ENCODE results near the gene RSPO4.
A peak's percentile ranks its signal among the peaks of the same experiment; 100 is the strongest.
"Not testable (repeated sequence)": the region's sequence is repeated elsewhere in the genome, so short reads cannot be mapped to it uniquely, and the experiment has no call there.

The RSPO4 gene

DNA sequence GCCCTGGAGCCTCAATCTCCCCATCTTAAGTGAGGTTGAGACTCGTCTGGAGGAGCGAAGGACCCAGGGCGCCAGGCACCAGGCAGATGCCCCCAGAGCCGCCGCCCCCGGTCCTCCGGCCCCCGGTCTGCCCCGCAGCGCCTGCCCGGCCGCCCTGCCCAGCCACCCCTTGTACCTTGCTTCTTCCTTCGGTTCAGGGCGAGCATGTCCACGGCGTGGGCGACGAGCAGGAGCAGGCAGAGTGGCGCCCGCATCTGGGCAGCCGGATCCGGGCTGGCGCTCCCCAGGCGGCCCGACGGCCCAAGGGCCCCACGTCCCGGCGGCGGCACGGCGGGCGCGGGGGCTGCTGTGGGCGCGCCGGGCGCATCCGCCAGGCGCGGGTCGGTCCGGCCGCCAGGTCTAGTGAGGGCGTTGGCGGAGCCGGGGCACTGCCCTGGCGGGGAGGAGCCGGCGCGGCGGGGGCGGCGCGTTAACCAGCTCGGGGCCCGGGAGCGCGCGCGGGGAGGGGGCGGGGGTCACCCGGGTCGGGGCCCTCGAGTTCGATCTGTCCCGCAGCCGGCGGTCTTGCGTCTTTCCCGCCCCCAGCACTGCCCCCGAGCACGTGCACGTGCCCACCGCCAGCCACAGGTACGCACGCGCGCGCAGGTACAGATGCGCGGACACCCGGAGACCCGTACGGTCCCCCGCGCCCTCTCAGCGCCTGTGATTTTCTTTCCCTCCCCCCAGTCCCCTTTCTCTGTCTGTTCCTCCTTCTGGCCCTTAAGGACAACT, at the start of gene RSPO4:
RSPO4 (minus strand) TSS at position 401 of the 771 bp plus-strand sequence; CDS start at position 254, 147 bp downstream.
- DNase-seq (ENCODE audit: low read depth in 2 of 2), result no peak

DNA sequence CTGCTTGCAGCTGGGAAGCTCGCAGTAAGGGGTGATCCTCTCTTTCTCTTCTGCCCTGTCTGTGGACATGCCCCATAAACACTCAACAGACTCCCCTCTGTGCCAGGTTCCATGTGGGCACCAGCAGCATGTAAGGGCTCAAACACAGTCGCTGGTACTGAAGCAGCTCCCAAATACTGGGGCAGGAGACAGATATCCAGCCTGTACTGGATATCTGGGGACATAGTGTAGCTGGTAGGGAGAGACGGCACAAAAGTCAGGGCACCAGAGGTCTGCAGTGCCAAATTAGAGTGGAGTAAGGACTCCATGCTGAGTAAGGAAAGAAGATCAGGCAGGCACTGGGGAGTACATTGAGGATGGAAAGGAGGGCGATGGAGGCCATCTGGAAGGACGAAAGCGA, 48.3 kb upstream of the RSPO4 start:
- DNase-seq (ENCODE audit: low read depth in 2 of 2), result no peak

DNA sequence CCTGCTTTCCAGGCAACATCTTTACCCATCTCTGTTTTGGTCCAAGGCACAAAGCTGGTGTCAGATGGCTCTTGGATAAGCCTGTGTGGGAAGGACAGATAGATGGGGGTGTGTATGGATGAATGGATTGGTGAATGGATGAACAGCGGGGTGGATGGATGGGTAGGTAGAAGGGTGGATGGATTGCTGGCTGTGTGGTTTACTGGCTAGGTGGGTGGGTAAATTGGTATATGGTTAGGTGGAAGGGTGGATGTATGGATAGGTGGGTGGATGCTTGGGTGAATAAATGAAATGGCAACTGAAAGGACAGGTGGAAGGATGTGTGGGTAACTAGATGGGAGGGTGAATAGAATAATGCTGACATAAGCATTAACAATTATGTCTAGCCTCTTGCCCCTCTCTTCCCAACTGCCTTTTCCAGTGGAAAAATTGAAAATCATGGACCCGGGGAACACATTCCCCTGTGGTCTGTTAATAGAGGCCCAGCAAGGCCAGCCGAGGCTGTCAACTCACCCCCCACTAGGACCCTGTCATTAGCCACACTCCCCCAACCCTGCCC, 43.8 kb upstream of the RSPO4 start:
- no peak for DNase-seq (ENCODE audit: low read depth in 2 of 2)

DNA sequence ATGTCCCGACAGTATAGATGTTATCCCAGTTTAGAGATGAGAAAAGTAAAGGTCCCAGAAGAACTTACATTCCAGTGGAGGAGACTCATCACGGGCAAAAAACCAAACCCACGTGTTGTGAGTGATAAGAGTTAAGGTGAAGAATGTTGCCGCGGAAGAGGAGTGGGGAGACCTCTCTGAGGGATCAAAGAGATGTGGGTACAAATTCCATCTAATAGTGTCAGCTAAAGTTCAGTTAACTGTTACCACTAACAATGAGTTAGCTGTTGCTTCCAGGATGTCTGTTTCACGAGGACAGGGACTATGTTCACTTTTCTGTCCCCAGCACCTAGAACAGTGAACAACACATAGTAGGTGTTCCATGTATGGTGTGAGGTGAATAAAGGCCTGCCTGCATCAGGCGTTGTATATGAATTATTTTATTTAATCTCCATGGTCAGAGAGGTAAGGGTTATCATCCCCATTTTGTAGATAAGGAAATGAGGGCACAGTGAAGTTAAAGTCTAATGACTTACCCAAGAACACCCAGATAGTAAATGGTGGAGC, 39.8 kb upstream of the RSPO4 start:
- DNase-seq (ENCODE audit: low read depth in 2 of 2), result no peak

DNA sequence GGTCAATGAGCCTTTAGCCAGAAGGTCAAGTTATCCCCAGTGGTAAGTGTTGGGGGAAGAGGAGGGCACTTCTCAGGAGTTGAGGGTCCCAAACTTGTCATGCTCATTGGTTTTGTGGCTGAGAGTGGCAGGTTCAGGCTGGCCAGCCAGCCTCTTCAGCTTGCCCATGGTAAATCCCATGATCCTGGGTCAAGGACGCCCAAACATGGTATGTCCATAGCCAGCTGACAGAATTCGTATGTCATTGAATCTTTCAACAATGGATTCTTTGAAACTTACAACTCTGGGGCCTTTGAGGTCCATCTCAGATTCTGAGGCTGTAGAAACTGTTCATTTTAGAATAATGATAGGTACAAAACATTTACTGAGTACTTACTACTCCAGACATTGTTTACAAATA, 36.1 kb upstream of the RSPO4 start:
- DNase-seq (ENCODE audit: low read depth in 2 of 2), result no peak

DNA sequence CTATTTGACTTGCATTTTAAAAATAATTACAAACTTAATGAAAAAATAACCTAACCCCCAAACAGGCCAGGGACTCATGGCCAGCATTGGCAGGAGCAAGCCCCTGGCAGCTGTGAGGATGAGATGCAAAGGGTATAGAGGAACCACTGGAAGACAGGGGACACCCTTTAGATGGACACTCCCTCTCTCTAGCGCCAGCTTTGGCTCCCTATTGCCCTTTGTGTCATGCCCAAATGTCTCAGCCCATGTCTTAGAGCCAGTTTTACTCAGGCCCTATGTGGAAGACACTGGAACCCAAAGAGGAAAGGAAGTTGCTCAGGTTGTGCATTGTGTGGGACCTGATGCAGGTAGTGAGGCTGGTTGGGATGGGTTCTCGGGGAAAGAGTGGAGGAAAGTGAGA, 34.9 kb upstream of the RSPO4 start:
- no peak for DNase-seq (ENCODE audit: low read depth in 2 of 2)

DNA sequence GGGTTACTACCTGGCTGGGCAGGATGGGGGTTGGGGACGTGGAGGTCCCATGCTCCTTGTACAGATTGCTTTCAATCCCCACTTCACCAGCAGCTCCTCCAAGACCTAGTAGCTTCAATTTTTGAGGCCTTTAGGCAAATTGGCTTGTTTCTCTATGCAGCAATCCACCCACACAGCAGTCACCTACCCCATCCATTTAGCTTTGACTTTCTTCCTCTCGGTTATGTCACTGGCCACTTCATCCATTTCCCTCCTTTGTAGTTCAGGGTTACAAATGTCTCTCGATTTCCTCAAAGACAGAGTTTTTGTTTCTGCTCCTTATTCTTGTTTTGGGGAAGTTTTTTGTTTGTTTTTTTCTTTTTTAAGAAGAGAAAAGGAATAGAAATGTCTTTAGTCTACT, 33.4 kb upstream of the RSPO4 start:
- DNase-seq (ENCODE audit: low read depth in 2 of 2), result no peak

DNA sequence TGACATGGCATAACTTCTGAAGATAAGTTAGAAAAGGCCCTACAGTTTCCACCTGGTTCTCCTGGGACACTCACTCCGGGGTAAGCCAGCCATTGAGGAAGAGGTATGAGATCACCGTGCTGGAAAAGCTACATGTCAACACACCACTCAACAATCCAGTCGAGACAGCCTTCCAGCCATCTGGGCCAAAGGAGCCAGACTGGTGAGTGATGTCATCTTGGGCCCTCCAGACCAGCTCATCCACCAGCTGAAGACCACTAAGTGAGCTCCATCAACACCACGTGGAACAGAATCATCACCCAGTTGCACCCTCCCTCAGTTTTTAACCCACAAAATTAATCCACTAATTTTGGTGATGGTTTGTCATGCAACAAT, 32.3 kb upstream of the RSPO4 start:
- DNase-seq (ENCODE audit: low read depth in 2 of 2), result no peak

DNA sequence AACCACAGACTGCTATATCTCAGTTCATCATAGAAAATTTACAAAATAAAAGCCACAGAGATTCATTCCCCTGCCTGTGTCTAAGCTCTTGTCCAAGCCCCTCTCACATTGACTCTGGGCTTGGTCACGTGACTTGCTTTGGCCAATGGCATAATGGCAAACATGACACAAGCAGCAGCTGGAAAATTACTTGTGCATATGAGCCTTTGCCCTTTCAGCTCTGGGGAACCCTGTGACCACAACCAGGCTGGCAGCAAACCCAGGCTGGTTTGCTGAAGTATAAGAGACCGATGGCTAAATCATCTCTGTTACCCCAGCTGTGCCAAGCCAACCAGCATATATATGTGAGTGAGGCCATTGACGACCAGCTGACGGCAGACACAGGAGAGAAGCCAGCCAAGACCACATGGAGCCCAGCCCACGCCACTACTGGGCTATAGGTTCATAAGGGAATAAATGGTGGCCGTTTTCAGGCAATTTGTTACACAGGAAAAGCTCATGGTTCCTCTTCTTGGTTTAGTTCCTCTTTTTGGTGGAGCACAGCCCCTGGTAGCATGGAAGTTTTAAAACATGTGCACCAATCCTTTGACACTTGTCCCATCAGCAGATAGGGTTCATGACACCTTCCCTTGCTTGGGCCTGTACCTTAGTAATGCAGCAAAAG, 31.8 kb upstream of the RSPO4 start:
- peak in 1 of 2 donors; percentile 4 for DNase-seq (ENCODE audit: low read depth in 2 of 2)

DNA sequence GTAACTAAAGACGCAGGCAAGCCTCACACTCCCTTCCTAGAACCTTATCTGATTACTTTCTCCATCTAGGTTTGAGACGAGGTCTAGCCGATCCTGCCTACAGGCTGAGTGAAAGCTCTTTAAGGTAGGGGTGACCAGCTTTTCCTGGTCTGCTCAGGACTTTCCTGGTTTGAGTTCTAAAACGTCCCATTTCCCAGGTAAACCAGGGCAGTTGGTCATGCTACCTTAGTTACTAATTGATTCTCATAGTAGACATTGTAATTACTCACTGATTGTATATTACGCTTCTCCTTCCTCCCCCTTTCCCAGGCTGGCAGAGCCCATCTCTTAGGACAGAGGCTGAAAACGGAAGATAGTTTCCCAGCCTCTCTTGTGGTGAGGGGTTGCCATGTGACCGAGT, 27.9 kb upstream of the RSPO4 start:
- no peak for DNase-seq (ENCODE audit: low read depth in 2 of 2)

DNA sequence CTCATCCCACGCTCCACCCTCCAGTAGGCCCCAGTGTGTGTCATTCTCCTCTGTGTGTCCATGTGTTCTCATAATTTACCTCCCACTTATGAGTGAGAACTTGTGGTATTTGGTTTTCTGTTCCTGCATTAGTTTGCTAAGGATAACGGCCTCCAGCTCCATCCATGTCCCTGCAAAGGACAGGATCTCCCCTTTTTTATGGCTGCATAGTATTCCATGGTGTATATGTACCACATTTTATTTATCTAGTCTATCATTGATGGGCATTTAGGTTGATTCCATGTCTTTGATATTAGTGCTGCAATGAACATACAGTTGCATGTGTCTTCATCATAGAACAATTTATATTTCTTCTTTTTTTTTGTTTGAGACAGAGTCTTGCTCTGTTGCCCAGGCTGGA, 24.1 kb upstream of the RSPO4 start:
- DNase-seq (ENCODE audit: low read depth in 2 of 2), result not testable (repeated sequence)

DNA sequence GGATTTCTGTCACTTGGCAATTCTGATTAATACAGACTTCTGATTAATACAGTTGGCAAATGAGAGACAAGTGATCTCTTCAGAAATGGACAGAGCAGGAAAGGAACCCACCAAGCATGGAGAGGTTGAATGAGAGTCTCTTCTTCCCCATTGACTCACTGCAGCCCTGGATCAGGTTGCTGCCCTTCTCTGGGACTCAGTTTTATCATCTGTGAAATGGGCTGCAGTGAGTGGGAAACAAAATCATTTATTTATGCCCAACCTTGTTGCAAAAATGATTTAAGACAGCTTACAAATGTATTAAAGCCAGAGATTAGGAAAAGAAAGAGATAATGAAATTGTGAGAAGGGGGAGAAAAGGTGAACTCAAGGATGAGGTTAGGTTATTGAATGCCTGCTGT, 20.8 kb upstream of the RSPO4 start:
- DNase-seq (ENCODE audit: low read depth in 2 of 2), result no peak

DNA sequence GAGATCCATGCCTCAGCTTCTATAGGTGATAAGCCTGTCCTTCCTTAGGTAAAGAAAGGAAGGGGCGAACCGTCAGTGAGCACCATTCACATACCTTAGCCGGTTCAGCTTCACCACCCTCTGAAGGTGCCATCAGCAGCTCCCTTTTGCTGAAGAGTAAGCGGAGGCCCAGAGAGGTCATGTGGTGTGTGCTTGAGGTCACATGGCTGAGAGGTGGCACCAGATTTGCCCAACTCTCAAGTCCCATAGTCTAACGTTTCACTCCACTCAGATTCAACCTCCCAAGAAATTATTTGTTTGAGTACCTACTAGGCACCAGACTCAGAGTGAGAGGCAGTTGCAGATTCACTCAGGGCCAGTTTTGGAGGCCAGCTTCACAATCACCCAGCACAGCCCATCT, 18.5 kb upstream of the RSPO4 start:
- DNase-seq (ENCODE audit: low read depth in 2 of 2), result no peak

DNA sequence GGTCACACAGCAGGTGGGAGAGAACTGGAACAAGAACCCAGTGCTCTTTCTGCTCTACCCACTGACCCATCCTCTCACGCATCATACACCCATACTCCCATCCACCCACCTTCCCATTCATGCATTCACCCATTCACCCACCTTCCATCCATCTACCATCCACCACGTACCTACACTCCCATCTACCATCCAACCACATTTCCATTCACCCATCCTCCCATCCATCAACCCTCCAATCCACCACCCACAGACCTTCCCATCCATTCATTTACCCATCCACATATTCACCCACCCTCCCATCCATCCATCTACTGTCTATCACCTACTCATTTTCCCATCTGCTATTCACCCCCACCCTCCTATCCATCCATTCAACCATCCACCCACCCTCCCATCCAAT, 17.2 kb upstream of the RSPO4 start:
- DNase-seq (ENCODE audit: low read depth in 2 of 2), result no peak

DNA sequence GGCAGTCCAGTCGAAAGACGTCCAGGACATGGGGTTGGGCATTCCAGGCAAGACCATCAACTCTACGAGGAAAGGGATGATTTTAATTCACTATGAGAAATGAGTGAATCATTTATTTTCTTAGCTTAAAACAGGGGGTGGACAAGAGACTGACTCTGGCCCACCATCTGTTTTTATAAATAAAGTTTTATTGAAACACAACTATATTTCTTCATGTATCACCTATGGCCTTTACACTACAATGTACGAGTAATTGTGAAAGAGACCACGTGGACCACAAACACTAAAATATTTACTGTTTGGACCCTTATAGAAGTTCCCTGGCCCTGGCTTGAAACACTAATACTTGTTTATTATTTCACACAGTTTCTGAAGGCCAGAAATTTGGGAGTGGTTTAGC, 15.6 kb upstream of the RSPO4 start:
- no peak for DNase-seq (ENCODE audit: low read depth in 2 of 2)

DNA sequence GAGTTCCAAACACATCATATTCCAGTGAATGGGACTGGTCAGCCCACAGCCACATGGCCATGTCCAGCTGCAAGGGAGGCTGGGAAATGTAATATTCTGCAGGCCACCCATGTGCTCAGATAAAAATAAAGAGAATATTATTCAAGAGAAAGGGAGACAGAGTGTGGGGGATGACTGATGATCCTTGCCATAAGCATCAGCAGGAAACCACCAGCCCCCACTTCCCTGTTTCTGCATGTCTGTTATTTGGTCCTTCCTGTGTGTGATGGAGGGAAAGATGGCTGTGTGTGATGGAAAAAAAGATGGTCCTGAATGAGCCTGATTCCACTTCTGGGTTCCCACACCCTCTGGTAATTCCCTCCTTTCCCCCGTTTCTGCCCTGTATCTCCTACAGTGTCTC, 13.1 kb upstream of the RSPO4 start:
- DNase-seq (ENCODE audit: low read depth in 2 of 2), result no peak

DNA sequence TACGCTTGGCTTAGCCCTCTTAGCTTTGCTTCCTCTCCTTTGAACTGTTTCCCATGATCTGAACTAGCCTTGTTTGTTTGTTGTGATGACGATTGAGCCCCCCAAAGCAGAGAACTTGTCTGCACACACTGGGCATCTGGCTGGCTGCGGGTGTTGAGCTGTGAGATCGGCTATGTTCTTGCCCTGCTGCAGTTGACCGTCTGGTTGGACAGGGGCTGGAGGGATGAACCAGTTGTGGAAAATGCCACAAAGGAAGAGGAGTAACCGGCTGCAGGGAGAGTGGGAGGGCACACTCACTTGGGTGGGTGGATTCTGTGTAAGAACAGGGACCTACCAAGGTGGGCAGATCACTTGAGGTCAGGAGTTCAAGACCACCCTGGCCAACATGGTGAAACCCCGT, 12.4 kb upstream of the RSPO4 start:
- no peak for DNase-seq (ENCODE audit: low read depth in 2 of 2)

DNA sequence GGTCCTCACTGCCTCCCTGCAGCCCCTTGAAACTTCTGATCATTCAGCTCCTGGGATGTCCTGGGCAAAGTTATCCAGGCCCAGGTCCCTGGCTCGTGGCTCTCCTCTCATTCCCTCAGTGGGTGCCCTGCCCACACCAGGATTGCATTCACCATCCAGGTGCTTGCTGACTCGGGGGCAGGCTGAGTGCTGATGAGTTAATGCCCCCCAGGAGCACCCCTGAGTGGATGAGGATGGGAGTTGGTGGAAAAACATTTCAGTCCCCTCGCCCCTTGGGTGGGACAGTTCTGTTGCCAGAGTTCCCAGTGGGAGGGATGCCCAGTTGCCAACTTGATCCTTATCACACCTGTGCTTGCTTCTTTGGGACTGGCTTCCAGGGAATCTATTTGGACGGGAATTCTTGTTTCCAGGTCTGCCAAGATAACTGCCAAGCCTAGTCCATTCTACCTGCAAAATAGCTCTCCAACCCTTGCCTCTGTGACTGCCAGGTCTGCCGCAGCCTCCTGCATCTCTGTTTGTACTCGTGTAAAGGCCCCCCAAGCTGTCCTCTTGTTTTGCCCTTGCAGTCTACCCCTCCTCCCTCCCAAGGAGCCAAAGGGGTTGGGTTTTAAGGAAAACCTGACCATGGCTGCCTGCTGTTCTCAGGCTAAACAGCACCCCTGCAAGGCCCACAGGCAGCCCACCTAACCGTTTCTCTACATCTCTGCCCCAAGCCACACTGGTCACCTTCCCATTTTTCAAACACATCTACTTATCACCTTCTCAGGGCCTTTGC, 11.6 kb upstream of the RSPO4 start:
- DNase-seq (ENCODE audit: low read depth in 2 of 2), result no peak

DNA sequence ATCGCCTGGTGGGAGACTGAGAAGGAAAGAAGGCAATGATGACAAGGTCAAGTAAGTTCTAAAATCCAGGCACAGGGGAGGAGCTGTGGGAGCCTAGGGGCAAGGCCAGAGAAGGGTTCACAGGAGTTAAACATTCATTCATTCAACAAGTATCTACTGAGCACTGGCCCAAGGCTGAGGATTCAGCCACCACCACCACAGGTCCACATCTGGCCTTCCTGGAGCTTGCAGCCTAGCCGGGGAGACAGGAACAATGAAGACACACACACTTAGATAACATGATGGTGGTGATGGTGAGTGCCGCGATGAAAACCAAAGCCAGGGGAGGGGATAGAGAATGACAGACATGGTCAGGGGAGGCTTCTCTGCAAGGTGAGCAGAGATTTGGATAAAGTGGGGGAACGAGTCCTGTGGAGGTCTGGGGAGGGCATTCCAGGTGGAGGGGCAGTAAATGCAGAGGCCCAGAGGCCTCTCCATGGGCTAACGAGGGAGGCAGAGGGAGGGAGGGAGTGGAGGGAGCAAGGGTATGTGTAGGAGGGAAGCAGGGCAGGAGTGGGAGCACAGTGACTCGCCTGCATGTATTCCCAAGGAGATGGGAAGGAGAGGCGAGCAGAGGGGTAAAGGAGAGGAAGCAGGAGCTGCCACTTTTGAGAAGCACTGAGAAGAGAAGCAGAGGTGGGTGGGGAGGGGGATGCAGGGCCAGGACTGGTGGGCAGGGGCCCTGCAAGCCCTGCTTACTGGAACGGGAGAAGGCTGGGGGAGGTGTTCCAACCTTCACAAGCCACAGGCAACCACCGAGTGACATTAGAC, 10.5 kb upstream of the RSPO4 start:
- no peak for DNase-seq (ENCODE audit: low read depth in 2 of 2)

DNA sequence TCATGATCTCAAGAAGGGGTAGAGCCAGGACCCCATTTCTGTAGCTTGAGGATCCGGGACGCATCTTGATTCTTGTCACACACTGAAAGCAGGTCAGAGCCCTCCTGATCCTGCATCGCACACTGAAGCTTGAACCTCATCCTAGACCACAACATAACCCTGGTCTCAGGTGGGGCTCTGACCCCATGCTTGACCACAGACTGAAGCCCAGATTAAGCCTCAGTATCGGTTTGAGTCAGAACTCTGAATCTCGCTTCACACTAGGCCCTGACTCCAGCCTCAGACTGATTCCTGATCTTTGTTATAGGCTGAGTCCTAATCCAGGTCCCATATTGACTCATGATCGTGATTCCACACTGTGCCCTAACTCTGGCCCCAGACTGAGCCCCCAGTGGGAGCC, 8.5 kb upstream of the RSPO4 start:
- DNase-seq (ENCODE audit: low read depth in 2 of 2), result no peak

DNA sequence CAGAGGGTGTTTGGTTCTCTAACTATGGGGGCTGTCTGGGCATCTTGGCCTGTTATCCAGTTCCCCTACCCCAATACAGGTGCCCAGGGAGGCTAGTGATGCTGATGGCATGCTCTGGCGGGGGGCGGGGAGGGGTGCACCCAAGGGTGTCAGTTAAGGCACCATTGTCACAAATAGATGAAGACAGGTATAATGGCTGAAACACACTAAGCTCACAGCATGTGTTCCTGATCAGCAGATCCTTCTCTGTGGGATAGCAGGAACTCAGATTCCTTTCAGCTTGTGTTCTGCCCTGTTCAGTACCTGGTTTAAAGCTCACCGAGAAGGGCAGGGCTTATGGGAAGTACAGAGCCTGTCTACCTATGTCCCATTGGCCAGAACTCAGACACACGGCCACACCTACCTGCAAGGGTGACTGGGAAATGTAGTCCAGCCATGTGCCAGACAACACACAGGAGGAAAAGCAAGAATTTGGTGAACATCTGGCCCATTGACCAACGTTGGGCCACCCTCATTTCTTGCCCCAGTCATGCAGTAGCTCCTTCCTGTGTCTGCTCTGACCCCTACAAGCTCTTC, 3.4 kb upstream of the RSPO4 start:
- DNase-seq (ENCODE audit: low read depth in 2 of 2), result peak; percentile 10 to 16

Measured in stimulated activated CD4-positive, alpha-beta T cell treated with anti-CD3 and anti-CD28 coated beads, Interleukin-4, amount 100 ng/mL, for 48 hours (primary cell).